Measurements from ENCODE around the gene MFN2.
A peak's percentile ranks its signal among the peaks of the same experiment; 100 is the strongest.

Gene MFN2

GRCh38 chr1:11960715-11961114, 19.5 kb upstream of the MFN2 start:
- DNase-seq = no peak

- DNase-seq = no peak
Measured at GRCh38 chr1:11961230-11961629, 19.0 kb upstream of the MFN2 start.

- no peak for DNase-seq
Measured at GRCh38 chr1:11963622-11964021, 16.6 kb upstream of the MFN2 start.

GRCh38 chr1:11964656-11965055, 15.6 kb upstream of the MFN2 start:
- DNase-seq = no peak

- peak; percentile 64 for DNase-seq
Measured at GRCh38 chr1:11967028-11967547, 13.2 kb upstream of the MFN2 start.

- DNase-seq = no peak
Measured at GRCh38 chr1:11970441-11971185, 9.6 kb upstream of the MFN2 start.

GRCh38 chr1:11977625-11978024, 2.6 kb upstream of the MFN2 start:
- no peak for DNase-seq

GRCh38 chr1:11978301-11978700, 1.9 kb upstream of the MFN2 start:
- no peak for DNase-seq

- DNase-seq = no peak
Measured at GRCh38 chr1:11979028-11979850, 1.0 kb upstream of the MFN2 start.

GRCh38 chr1:11980676-11980972, 380 bp downstream of the MFN2 start:
- peak; percentile 41 for DNase-seq

- DNase-seq = no peak
Measured at GRCh38 chr1:11981378-11982009, 1.2 kb downstream of the MFN2 start.

- DNase-seq = no peak
Measured at GRCh38 chr1:11982010-11982392, 1.8 kb downstream of the MFN2 start.

GRCh38 chr1:11984121-11984520, 3.9 kb downstream of the MFN2 start:
- no peak for DNase-seq

GRCh38 chr1:11984576-11984975, 4.3 kb downstream of the MFN2 start:
- DNase-seq = no peak

- no peak for DNase-seq
Measured at GRCh38 chr1:11985171-11985570, 4.9 kb downstream of the MFN2 start.

GRCh38 chr1:11985851-11986250, 5.6 kb downstream of the MFN2 start:
- no peak for DNase-seq

GRCh38 chr1:11989669-11990068, 9.4 kb downstream of the MFN2 start:
- DNase-seq = no peak

GRCh38 chr1:11990303-11991032, 10.2 kb downstream of the MFN2 start:
- DNase-seq = no peak

GRCh38 chr1:11991969-11992676, 11.9 kb downstream of the MFN2 start:
- DNase-seq = no peak

GRCh38 chr1:11997081-11997850, 17.0 kb downstream of the MFN2 start:
- DNase-seq = no peak

GRCh38 chr1:11998636-11999035, 18.4 kb downstream of the MFN2 start:
- DNase-seq = no peak

- no peak for DNase-seq
Measured at GRCh38 chr1:11999236-11999635, 19.0 kb downstream of the MFN2 start.
